MM.1S (cell line): ENCODE results near the gene SAA1.
"Not testable (repeated sequence)": the region's sequence is repeated elsewhere in the genome, so short reads cannot be mapped to it uniquely, and the experiment has no call there.

Experiments used
- CTCF ChIP-seq: fragments of 300-600 bp; sonication (generic); IDR thresholded peaks from 2 replicates; pipeline ENCODE4 v1.5.1; 2016; ENCODE audit warnings: antibody characterized with exemption, low read length, mixed read lengths
- EZH2 ChIP-seq: fragments of 300-600 bp; sonication (generic); optimal IDR thresholded peaks from 2 replicates; pipeline ENCODE3; 2017; ENCODE audit warnings: low read depth, mild to moderate bottlenecking, antibody characterized with exemption, low read length, mixed read lengths
- EZH2phosphoT487 ChIP-seq: fragments of 300-600 bp; sonication (generic); IDR thresholded peaks from 2 replicates; pipeline ENCODE4 v1.6.1; 2018; ENCODE audit warnings: antibody characterized with exemption, low read length

GRCh38 chr11:18262681-18263350 lies 3.2 kb upstream of the SAA1 start:
- not testable (repeated sequence) for TF ChIP-seq CTCF, EZH2, EZH2phosphoT487
